ENCODE data around the gene SPRY4. TPM values are rescaled to one million over a fixed set of nuclear protein-coding genes. Genes with fewer than 3 reads are reported as not detected.
A peak's percentile ranks its signal among the peaks of the same experiment; 100 is the strongest.
"Not testable (repeated sequence)": the region's sequence is repeated elsewhere in the genome, so short reads cannot be mapped to it uniquely, and the experiment has no call there.

The SPRY4 gene
- polyA plus RNA-seq, 2 donors = 0.65 to 1.3 TPM

DNA sequence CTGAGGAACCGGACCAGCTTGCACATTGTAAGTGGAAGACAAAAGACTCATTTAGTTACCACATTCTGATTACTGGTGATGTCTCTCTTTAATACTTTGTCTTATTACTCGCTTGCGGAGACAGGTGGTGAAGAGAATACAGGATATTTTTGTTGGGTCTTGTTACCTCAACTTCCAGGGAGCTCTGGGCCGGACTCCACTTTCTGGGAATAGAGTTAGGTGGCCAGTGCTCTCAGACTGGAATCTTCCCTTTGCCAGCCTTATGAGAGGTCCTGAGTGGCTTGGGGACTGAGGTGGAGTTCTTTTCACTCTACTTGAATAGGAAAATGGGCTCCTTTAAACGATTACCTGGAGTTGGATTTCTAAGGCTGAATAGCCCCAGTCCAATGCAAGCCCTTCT, 33.3 kb upstream of the SPRY4 start:
- no peak overlapping the region for H3K4me3 ChIP-seq (ENCODE audit: low read depth in 1 of 2, low read length in 2 of 2)
- no peaks in the 10 kb centered on the region for H3K4me1 ChIP-seq (ENCODE audit: control insufficient read depth in 2 of 2, insufficient read depth in 2 of 2, low read length in 1 of 2)
- no peaks in the 10 kb centered on the region for H3K9me3 ChIP-seq (ENCODE audit: control insufficient read depth in 2 of 2, insufficient read depth in 1 of 2, low read depth in 1 of 2, low read length in 1 of 2)
- no peaks in the 10 kb centered on the region for H3K36me3 ChIP-seq (ENCODE audit: control insufficient read depth in 2 of 2, insufficient read depth in 2 of 2, low read length in 1 of 2)
- 83 to 87% methylated on average over 5 of the region's 5 CpGs for WGBS, 2 donors
- no peak overlapping the region for H3K27ac ChIP-seq (ENCODE audit: low read depth in 2 of 2, low read length in 1 of 2)
- no peaks in the 10 kb centered on the region for H3K27me3 ChIP-seq (ENCODE audit: control insufficient read depth in 1 of 2, insufficient read depth in 2 of 2, low read length in 2 of 2)

DNA sequence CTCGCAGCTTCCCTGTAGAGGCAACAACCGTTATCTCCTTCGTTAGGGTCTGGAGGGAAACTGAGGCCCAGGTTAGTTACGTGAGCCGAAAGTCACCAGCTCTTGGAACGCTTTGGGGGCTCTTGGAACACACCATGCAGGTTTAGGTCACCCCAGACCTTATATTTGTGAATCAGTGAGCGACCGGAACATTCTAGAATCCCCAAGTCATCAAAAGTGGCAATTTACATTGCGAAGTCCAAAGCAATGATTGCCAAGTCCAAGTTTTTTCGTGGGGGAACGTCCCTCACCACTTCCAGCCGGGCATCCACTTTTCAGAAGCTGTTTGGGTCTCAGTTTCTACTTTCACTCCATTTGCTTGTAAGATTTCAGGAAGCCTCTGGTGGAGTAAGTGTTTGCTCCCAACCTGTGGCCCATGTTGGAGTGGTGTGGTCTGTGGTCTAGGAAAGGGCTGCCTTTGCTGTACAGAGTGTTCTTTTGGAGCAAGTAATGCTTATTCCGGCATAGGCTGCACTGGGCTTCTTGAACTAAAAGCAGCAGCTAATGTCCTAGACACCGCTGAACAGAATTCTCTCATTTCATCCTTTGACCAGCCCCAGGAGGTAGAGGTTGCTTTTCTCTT, 32.8 kb upstream of the SPRY4 start:
- no peaks in the 10 kb centered on the region for H3K9me3 ChIP-seq (ENCODE audit: control insufficient read depth in 2 of 2, insufficient read depth in 1 of 2, low read depth in 1 of 2, low read length in 1 of 2)
- no peaks in the 10 kb centered on the region for H3K36me3 ChIP-seq (ENCODE audit: control insufficient read depth in 2 of 2, insufficient read depth in 2 of 2, low read length in 1 of 2)
- no peaks in the 10 kb centered on the region for H3K27me3 ChIP-seq (ENCODE audit: control insufficient read depth in 1 of 2, insufficient read depth in 2 of 2, low read length in 2 of 2)
- H3K4me3 ChIP-seq (ENCODE audit: low read depth in 1 of 2, low read length in 2 of 2) = peak overlapping the region; percentile 53 to 57
- WGBS, 2 donors = 33 to 34% methylated on average over 14 of the region's 14 CpGs
- H3K4me1 ChIP-seq (ENCODE audit: control insufficient read depth in 2 of 2, insufficient read depth in 2 of 2, low read length in 1 of 2) = no peaks in the 10 kb centered on the region
- H3K27ac ChIP-seq (ENCODE audit: low read depth in 2 of 2, low read length in 1 of 2) = peak overlapping the region; percentile 81 to 90

DNA sequence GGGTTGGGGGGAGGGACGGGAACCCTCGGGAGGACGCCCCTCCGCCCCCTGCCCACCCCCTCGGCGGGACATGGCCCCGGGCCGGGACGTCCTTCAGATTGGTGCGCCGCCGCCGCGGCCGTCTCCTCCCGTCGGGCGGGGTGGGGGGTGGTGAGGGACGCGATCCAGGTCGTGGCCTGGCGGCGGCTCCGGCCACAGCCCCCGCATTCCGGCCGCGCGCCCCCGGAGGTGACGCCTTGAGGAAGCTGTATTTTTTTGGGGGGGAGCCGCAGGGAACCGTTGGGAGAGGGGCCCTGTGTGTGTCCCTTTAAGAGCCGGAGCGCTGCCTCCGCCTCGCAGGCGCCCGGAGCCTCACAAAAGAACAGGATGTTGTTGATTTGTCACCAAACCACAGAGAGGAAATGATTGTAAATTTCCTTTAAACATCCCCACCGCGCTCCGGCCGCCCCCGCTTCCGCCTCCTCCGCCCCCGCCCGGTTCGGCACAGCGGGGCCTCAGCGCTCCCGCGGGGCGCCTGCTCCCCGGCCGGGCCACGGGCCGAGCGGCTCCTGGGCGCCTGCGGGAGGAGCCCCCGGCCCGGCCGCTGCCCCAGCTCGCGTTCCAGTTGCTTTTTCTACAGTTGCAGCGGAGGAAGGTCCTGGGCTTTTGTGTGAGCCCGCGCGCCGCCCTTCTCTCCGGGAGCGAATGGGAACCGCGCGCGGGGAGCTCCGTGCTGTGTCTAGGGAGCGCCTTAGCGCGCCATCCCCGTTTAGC, 32.1 kb upstream of the SPRY4 start:
- Histone ChIP-seq H3K36me3 (ENCODE audit: control insufficient read depth in 2 of 2, insufficient read depth in 2 of 2, low read length in 1 of 2) (no peaks in the 10 kb centered on the region), H3K9me3 (ENCODE audit: control insufficient read depth in 2 of 2, insufficient read depth in 1 of 2, low read depth in 1 of 2, low read length in 1 of 2) (no peaks in the 10 kb centered on the region), H3K4me3 (ENCODE audit: low read depth in 1 of 2, low read length in 2 of 2) (peak overlapping the region; percentile 53 to 57), H3K27ac (ENCODE audit: low read depth in 2 of 2, low read length in 1 of 2) (peak overlapping the region; percentile 81 to 90), H3K27me3 (ENCODE audit: control insufficient read depth in 1 of 2, insufficient read depth in 2 of 2, low read length in 2 of 2) (no peaks in the 10 kb centered on the region), H3K4me1 (ENCODE audit: control insufficient read depth in 2 of 2, insufficient read depth in 2 of 2, low read length in 1 of 2) (no peaks in the 10 kb centered on the region)
- WGBS, 2 donors = 0% methylated on average over 79 to 82 of the region's 82 CpGs

DNA sequence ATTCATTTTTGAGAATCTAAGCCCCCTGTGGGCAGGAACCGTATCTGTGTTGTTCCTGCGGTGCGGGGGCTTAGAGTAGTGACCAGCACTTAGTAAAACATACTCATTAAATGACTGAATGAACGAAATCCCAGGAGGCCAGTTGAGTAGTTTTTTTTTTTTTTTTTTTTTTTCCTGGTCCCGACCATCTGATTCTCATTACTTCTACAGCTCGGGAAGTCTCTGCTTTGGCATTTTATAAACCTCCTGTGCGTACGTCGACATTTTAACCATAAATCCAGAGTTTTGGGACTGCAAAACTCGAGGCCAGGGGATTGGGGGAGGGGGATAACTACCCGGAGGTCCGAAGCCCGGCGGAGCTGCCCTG, 31.5 kb upstream of the SPRY4 start:
- H3K27ac ChIP-seq (ENCODE audit: low read depth in 2 of 2, low read length in 1 of 2) = peak overlapping the region; percentile 81 to 89
- H3K27me3 ChIP-seq (ENCODE audit: control insufficient read depth in 1 of 2, insufficient read depth in 2 of 2, low read length in 2 of 2) = no peaks in the 10 kb centered on the region
- H3K9me3 ChIP-seq (ENCODE audit: control insufficient read depth in 2 of 2, insufficient read depth in 1 of 2, low read depth in 1 of 2, low read length in 1 of 2) = no peaks in the 10 kb centered on the region
- H3K4me1 ChIP-seq (ENCODE audit: control insufficient read depth in 2 of 2, insufficient read depth in 2 of 2, low read length in 1 of 2) = no peaks in the 10 kb centered on the region
- peak overlapping the region; percentile 53 to 57 for H3K4me3 ChIP-seq (ENCODE audit: low read depth in 1 of 2, low read length in 2 of 2)
- WGBS, 2 donors = 7 to 9% methylated on average over 14 of the region's 14 CpGs
- no peaks in the 10 kb centered on the region for H3K36me3 ChIP-seq (ENCODE audit: control insufficient read depth in 2 of 2, insufficient read depth in 2 of 2, low read length in 1 of 2)

DNA sequence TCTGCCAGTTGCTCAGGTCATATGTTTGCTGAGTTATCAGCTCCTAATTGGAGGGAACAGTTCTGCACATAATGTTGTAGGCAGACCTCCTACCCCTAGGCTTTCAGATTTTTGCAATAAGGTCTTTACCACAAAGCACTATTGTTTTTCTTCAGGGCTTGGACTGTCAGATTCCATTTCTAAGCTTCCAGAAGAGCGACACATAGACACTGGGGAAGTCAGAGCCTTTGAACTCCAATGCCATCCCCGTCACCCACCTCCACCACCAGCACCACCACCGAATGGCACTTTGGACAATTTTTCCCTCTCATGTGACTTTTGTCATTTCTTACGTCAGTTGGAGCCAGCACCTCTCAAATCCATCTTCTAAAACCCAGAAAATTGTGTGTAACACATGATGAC, 28.3 kb upstream of the SPRY4 start:
- Histone ChIP-seq H3K9me3 (ENCODE audit: control insufficient read depth in 2 of 2, insufficient read depth in 1 of 2, low read depth in 1 of 2, low read length in 1 of 2) (no peaks in the 10 kb centered on the region), H3K4me1 (ENCODE audit: control insufficient read depth in 2 of 2, insufficient read depth in 2 of 2, low read length in 1 of 2) (no peaks in the 10 kb centered on the region), H3K27me3 (ENCODE audit: control insufficient read depth in 1 of 2, insufficient read depth in 2 of 2, low read length in 2 of 2) (no peaks in the 10 kb centered on the region), H3K36me3 (ENCODE audit: control insufficient read depth in 2 of 2, insufficient read depth in 2 of 2, low read length in 1 of 2) (no peaks in the 10 kb centered on the region), H3K27ac (ENCODE audit: low read depth in 2 of 2, low read length in 1 of 2) (no peak overlapping the region), H3K4me3 (ENCODE audit: low read depth in 1 of 2, low read length in 2 of 2) (no peak overlapping the region)
- 72 to 74% methylated on average over 4 of the region's 4 CpGs for WGBS, 2 donors

DNA sequence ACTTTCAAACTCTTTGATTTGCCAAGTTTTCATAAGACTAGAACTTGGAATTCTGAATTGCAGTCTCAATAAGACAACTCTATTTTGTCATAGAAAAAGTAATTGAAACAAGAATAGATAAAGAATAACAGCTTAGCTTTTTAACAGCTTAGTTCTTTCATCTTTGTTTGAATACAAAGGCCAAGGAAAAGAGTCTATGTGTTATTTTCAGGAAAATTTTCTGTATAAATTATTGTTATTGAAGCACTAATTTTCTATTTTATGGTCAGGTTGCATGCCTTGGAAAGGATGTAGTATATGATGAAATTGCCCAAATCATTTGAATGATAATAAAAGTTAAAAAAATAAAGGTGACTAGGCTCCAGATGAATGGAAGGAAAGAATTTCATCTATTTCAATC, 25.2 kb upstream of the SPRY4 start:
- H3K4me1 ChIP-seq (ENCODE audit: control insufficient read depth in 2 of 2, insufficient read depth in 2 of 2, low read length in 1 of 2) = no peaks in the 10 kb centered on the region
- H3K4me3 ChIP-seq (ENCODE audit: low read depth in 1 of 2, low read length in 2 of 2) = no peak overlapping the region
- no peak overlapping the region for H3K27ac ChIP-seq (ENCODE audit: low read depth in 2 of 2, low read length in 1 of 2)
- no peaks in the 10 kb centered on the region for H3K36me3 ChIP-seq (ENCODE audit: control insufficient read depth in 2 of 2, insufficient read depth in 2 of 2, low read length in 1 of 2)
- no peaks in the 10 kb centered on the region for H3K27me3 ChIP-seq (ENCODE audit: control insufficient read depth in 1 of 2, insufficient read depth in 2 of 2, low read length in 2 of 2)
- no peaks in the 10 kb centered on the region for H3K9me3 ChIP-seq (ENCODE audit: control insufficient read depth in 2 of 2, insufficient read depth in 1 of 2, low read depth in 1 of 2, low read length in 1 of 2)

DNA sequence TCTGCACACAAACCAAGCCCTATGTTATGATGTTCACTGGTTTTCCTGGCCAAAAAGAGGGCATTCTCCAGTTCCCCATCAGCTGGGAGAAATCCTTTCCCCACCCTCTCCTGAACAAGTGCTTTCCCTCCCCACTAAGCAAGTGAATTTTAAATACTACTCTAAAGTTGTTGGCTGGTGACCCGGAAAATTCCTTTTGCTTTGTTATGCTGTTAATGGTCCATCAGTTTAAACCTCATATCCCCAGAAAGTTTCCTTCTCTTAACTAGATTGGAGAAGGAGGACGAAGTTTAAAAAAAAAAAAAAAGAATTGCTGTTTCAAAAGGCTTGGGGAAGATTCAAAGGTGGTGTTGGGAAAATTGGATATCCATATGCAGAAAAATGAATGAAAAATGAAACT, 21.9 kb upstream of the SPRY4 start:
- H3K9me3 ChIP-seq (ENCODE audit: control insufficient read depth in 2 of 2, insufficient read depth in 1 of 2, low read depth in 1 of 2, low read length in 1 of 2) = peaks cover 0 to 3% of the 10 kb centered on the region in 2 donors
- H3K4me1 ChIP-seq (ENCODE audit: control insufficient read depth in 2 of 2, insufficient read depth in 2 of 2, low read length in 1 of 2) = no peaks in the 10 kb centered on the region
- H3K27ac ChIP-seq (ENCODE audit: low read depth in 2 of 2, low read length in 1 of 2) = no peak overlapping the region
- no peak overlapping the region for H3K4me3 ChIP-seq (ENCODE audit: low read depth in 1 of 2, low read length in 2 of 2)
- H3K27me3 ChIP-seq (ENCODE audit: control insufficient read depth in 1 of 2, insufficient read depth in 2 of 2, low read length in 2 of 2) = no peaks in the 10 kb centered on the region
- WGBS, 2 donors = 61% methylated on average over 2 of the region's 2 CpGs
- H3K36me3 ChIP-seq (ENCODE audit: control insufficient read depth in 2 of 2, insufficient read depth in 2 of 2, low read length in 1 of 2) = no peaks in the 10 kb centered on the region

DNA sequence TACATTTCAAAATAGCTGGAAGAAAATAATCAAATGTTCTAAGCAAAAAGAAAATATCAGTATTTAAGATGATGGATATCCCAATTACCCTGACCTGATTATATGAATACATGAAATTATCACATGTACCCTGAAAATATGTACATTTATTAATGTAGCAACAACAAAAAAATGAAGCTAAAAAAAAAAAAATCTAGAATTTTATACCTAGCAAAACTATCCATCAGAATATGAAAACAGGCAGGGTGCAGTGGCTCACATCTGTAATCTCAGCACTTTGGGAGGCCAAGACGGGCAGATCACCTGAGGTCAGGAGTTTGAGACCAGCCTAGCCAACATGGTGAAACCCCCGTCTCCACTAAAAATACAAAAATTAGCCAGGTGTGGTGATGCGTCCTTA, 20.1 kb upstream of the SPRY4 start:
- 96 to 98% methylated on average over 3 of the region's 3 CpGs for whole genome bisulfite sequencing, 2 donors

DNA sequence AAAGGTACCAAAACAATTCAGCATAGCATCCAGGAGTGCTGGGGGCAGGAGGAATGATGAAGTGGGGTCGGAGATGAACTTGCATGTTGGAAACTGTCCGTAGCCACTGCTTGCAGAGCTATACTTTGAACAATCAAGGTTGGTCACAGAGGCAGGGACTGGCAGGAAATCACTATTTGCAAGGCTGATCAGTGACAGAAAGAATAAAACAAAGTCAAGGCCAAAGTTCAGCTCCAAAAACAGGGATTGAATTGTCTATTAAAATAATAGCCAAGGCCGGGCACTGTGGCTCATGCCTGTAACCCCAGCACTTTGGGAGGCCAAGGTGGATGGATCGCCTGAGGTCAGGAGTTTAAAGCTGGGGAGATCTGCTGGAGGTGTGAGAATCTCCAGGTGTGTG, 18.7 kb upstream of the SPRY4 start:
- Histone ChIP-seq H3K27ac (ENCODE audit: low read depth in 2 of 2, low read length in 1 of 2) (no peak overlapping the region), H3K9me3 (ENCODE audit: control insufficient read depth in 2 of 2, insufficient read depth in 1 of 2, low read depth in 1 of 2, low read length in 1 of 2) (peaks cover 0 to 3% of the 10 kb centered on the region in 2 donors), H3K4me3 (ENCODE audit: low read depth in 1 of 2, low read length in 2 of 2) (no peak overlapping the region), H3K27me3 (ENCODE audit: control insufficient read depth in 1 of 2, insufficient read depth in 2 of 2, low read length in 2 of 2) (no peaks in the 10 kb centered on the region), H3K36me3 (ENCODE audit: control insufficient read depth in 2 of 2, insufficient read depth in 2 of 2, low read length in 1 of 2) (no peaks in the 10 kb centered on the region), H3K4me1 (ENCODE audit: control insufficient read depth in 2 of 2, insufficient read depth in 2 of 2, low read length in 1 of 2) (no peaks in the 10 kb centered on the region)
- 94 to 96% methylated on average over 4 of the region's 4 CpGs for WGBS, 2 donors

More for the DNA sequence above, 20.1 kb upstream of the SPRY4 start:
- not testable (repeated sequence) for H3K27ac ChIP-seq (ENCODE audit: low read depth in 2 of 2, low read length in 1 of 2); H3K9me3 ChIP-seq (ENCODE audit: control insufficient read depth in 2 of 2, insufficient read depth in 1 of 2, low read depth in 1 of 2, low read length in 1 of 2); H3K4me1 ChIP-seq (ENCODE audit: control insufficient read depth in 2 of 2, insufficient read depth in 2 of 2, low read length in 1 of 2); H3K27me3 ChIP-seq (ENCODE audit: control insufficient read depth in 1 of 2, insufficient read depth in 2 of 2, low read length in 2 of 2); H3K4me3 ChIP-seq (ENCODE audit: low read depth in 1 of 2, low read length in 2 of 2); H3K36me3 ChIP-seq (ENCODE audit: control insufficient read depth in 2 of 2, insufficient read depth in 2 of 2, low read length in 1 of 2)
